Hematopoietic multipotent progenitor cell treated with erythropoietin and hydrocortisone succinate and interleukin-3 and kit ligand, for 6 days (in vitro differentiated cells): Measurements from ENCODE around the gene FBXO27.

Experiments
- DNase-seq: peaks from one replicate; pipeline ENCODE4 v3.0.0-alpha.2; 2015

The FBXO27 gene

DNA sequence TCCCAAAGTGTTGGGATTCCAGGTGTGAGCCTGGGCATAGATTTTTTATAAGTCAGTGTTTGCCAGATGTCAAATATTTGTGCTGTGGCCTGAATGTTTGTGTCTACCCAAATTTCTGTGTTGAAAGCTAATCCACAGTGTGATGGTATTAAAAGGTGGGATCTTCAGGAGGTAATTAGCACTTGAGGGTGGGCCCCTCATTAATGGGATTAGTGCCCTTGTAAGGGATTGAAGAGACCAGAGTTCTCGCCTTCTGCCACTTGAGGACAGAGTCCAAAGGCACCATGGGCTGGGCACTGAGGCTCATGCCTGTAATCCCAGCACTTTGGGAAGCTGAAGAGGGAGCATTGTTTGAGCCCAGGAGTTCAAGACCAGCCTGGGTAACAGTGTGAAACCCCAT, 47.1 kb downstream of the FBXO27 start:
- no peak for DNase-seq

DNA sequence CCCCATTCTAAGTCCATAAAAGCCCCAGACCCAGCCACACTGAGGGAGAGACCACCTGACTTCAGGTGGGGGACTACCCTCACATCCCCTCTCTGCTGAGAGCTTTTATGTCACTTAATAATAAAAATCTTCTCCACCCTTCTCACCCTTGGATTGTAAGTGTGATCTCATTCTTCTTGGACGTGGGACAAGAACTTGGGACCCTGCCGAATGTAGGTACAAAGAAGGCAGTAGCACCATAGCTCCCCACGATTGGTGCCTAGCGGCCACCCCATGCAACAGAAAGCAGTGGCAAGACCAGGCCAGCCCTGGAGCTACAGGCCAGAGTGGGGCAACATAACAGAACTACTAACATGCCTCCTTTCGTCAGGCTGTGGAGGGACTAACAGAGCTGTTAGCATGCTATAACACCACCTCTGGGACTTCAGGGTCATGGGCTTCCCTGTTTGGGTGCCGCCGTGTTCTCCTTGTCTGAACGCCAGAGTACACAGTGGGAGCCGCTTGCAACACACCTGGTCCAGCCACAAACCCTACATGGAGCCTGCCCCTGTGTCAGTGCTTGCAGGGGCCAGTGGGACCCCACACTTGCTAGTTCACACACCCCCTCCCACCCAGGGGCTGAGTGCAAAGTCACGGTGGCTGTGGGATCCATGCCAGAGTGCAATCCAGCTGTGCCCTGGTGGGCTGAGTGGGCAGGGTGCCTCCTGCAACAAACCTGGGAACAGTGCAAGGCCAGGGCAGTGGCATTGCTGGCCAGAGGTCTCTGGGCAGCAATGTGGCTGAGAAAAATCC, 51.6 kb downstream of the FBXO27 start:
- no peak for DNase-seq

DNA sequence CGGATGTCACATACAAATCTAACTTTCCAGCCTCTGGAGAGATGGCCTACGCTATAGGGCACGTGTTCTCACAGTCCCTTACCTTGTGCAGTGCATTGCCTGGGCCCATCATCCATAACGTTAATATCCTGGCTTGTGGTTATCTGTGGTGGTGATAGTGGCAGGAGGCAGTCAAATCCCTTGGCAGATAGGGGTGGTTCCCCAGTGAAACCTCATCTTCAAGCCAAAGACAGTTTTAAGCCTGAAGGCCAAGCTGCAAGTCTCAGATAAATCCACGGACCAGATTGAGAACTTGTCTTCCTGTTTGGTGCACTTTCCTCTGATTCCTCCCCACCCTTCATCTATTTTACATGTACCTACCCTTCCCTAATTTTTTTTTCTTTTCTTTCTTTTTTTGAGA, 52.5 kb downstream of the FBXO27 start:
- peak; percentile 58 for DNase-seq

DNA sequence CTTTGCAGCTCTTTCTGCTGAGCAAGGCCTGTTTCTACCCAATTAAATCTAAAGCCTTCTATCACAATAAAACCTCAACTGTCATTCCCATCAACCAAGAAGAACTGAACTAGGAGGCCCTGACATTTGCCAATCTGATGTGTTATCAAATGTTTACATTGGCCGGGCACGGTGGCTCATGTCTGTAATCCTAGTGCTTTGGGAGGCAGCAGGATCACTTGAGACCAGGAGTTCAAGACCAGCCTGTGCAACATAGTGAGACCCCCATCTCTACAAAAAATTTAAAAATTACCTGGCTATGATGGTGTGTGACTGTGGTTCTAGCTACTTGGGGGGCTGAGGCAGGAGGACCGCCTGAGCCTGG, 54.0 kb downstream of the FBXO27 start:
- no peak for DNase-seq

GRCh38 chr19:38977445-38978325, 54.7 kb downstream of the FBXO27 start:
- DNase-seq, result no peak

- DNase-seq, result no peak
Observed at GRCh38 chr19:38975861-38976271, 56.5 kb downstream of the FBXO27 start.

DNA sequence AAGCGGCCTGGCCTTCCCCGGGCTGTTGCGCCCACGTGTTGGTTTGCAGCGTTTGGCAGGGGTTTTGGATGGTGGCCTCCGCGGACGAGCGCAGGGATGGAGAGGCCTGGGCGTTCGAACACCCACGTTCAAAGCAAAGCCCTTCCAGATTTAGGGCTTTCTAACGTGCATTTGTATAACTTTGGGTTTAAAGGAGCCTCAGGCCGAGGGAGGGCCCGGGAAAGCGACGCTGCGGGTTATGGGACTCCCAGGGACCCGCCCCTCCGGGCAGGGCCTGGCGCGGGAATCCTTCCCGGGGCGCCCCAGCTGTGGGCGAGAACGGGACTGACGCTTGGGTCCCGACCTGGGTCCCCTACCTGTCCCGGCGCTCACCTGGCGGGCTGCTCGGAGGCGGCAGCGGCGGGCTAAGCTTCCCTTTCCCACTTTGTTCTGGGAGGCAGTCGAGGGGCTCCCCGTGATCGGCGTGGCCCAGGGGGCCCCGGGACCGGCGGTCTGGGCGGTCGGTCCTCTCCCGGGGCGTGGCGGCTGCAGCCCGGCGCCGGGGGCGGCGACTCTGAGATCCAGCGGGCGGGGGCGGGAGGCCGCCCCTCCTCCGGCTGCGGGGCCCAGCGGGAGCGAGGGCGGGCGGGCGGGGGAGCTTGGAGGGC, 57.0 kb downstream of the FBXO27 start, which contains the start of gene FBXO17:
FBXO17 (minus strand) TSS at position 529 of the 647 bp plus-strand sequence. CDS start 25,423 bp downstream, outside the sequence.
- DNase-seq, result no peak

DNA sequence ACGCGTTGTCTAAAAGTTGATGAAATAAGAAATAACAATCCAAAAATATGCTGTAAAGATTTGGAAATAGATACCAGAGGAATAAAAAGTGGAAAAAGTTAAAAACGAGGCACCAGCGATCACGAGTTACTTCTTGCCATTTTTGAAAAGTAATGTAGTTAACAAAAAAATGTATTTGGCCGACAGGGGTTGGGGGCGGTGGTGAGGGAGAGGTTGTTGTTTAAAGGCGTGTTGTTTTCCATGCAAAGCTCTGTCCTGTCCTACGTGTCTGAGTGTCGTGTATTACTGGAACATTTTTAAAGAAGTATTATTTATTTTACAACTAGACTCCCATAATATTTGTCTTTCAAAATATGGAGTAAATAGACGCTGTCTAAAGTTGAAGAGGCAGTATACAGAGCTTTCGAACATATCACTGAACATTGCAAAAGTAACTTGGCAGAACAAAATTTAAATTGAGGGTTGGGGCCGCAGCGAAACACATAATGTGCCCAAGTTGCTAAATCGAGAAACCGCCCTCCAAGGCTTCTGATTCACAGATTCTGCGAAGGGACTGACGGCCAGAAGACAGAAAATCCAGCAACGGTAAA, 57.6 kb downstream of the FBXO27 start:
- DNase-seq, result no peak
